Dermis blood vessel endothelial cell (primary cell): ENCODE data around the gene PRSS53. TPM values are rescaled to one million over a fixed set of nuclear protein-coding genes. Genes with fewer than 3 reads are reported as not detected.
"Not testable (repeated sequence)": the region's sequence is repeated elsewhere in the genome, so short reads cannot be mapped to it uniquely, and the experiment has no call there.

Experiments used
- DNase-seq: peaks from one replicate; pipeline ENCODE4 v3.0.0; 2010
- total RNA-seq: library from RNA; depleted of rRNA; stranded (reverse); fragments of >200 nt; gene quantifications from 2 replicates; pipeline ENCODE4 v1.2.3, GENCODE V29; 2014

Gene PRSS53
- total RNA-seq = 0.88 and 2.0 TPM in 2 replicates

DNA sequence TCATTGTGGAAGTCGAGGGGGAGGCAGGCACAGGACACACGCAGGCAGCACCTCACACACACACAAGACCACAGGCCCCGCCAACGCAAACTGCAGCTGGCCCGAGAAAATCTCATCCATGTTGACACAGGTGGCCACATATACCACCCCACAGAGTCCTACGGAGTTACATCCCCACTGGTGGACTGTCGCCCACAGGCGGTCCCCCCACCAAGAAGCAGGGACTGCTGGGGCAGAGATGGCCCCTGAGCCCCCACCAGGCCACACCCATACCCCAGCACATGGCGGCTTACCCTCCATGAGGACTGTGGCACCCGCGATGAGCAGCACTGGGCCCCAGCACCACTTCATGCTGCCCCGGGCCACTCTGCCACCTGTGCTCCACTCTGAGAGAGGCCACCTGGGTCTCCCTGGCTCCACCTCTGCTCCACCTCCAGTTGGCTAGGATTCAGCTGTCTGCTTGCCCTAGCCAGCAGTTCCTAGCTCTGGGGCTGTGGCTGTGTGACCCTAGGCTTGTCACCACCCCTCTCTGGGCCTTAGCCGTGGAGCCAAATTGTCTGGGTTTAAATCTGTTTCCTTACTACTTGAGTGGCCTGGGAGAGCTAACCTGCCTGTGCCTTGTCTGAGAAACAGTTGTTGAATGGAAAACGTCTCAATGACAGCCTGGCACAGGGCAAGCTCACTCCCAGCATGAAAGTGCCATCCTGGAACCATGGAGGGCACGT lies at the start of gene PRSS53:
PRSS53 (minus strand) TSS at position 485 of the 725 bp plus-strand sequence; CDS start at position 351, 134 bp downstream.
- DNase-seq = no peak

GRCh38 chr16:31136822-31137499 lies 48.2 kb upstream of the PRSS53 start:
- DNase-seq = not testable (repeated sequence)

DNA sequence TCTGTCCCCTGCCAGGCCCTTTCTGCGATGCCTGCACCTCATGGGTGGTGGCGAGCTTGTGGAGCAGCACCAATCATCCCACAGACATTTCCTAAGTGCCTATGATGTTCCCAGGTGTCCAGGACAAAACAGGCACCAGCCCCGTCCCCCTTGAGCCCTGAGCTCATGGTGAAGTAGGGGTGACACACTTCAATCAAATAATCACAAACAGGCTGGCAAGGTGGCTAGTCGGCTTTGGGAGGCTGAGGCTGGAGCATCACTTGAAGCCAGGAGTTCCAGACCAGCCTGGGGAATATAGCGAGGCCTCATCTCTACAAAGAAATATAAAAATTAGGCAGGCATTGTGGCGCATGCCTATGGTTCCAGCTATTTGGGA lies 47.5 kb upstream of the PRSS53 start:
- no peak for DNase-seq

- no peak for DNase-seq
Observed at GRCh38 chr16:31135535-31136286, 47.0 kb upstream of the PRSS53 start, which contains the start of gene PRSS8. PRSS8 (minus strand) TSS chr16:31135727; CDS start chr16:31135498, 229 bp downstream.

- DNase-seq = no peak
Observed at GRCh38 chr16:31134625-31135534, 46.1 kb upstream of the PRSS53 start.

GRCh38 chr16:31134091-31134571 lies 45.4 kb upstream of the PRSS53 start:
- no peak for DNase-seq

- no peak for DNase-seq
Observed at GRCh38 chr16:31133046-31133501, 44.3 kb upstream of the PRSS53 start.

DNA sequence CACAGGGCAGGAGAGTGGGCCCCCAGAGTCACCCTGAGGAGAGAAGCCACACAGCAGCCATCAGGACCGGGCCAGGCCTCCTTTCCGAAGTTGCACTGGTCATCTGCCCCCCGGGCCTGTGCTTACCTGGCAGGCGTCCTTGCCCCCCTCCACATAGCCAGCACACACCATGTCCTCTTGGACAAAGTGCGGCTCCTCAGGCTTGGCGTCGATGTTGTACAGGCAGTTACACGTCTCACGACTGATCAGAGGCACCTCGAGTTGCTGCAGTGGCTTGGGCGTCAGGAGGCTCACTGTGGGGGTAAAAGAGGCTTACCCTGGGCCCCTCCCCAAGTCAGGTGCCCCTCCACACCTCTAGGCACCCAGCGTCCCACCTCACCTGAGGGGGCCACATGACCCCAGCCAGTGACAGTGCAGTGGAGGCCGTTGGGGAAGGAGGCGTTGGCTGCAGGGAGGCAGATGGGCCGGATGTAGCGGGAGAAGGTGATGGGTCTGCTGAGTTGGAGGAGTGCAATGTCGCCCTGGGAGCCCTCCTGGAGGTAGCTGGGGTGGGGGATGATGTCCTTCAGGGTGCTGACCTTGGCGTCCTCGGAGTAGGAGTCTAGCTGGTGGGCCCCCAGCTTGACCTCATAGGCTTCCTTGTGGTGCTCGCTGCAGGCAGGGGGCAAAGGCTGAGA lies 43.7 kb upstream of the PRSS53 start:
- DNase-seq = no peak

GRCh38 chr16:31131841-31132271 lies 43.1 kb upstream of the PRSS53 start:
- DNase-seq = no peak

GRCh38 chr16:31131416-31131815 lies 42.7 kb upstream of the PRSS53 start:
- DNase-seq = no peak

- no peak for DNase-seq
Observed at GRCh38 chr16:31130899-31131298, 42.2 kb upstream of the PRSS53 start.

GRCh38 chr16:31130336-31130891 lies 41.7 kb upstream of the PRSS53 start:
- no peak for DNase-seq

DNA sequence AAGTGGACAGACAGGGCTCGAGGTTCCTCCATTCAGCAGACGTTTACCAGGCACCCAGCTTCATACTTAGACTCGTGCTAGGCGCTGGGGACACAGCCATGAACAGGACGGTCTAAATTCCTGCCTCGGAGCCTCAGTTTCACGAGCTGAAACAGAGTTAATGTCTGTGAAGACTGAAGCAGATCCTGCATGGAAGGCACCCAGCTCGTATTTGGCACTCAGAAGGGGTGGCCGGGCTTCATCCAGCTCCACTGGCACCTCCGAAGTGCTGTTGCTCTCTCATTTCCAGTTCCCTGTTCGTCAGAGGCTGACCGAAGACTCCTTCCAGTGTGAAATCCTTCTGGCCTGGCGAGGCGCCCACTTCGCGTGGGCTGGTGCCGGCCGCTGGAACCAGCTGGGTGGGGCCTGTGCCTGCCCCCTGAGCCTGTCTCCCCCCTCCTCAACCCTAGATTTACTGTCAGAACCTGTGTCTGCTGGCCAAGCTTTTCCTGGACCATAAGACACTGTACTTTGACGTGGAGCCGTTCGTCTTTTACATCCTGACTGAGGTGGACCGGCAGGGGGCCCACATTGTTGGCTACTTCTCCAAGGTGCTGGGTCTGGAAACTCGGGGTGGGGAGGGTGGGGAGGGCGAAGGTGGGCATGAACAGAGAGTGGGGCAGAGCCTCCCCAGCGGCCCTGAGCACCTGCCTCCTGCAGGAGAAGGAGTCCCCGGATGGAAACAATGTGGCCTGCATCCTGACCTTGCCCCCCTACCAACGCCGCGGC lies 41.0 kb upstream of the PRSS53 start:
- DNase-seq = no peak

DNA sequence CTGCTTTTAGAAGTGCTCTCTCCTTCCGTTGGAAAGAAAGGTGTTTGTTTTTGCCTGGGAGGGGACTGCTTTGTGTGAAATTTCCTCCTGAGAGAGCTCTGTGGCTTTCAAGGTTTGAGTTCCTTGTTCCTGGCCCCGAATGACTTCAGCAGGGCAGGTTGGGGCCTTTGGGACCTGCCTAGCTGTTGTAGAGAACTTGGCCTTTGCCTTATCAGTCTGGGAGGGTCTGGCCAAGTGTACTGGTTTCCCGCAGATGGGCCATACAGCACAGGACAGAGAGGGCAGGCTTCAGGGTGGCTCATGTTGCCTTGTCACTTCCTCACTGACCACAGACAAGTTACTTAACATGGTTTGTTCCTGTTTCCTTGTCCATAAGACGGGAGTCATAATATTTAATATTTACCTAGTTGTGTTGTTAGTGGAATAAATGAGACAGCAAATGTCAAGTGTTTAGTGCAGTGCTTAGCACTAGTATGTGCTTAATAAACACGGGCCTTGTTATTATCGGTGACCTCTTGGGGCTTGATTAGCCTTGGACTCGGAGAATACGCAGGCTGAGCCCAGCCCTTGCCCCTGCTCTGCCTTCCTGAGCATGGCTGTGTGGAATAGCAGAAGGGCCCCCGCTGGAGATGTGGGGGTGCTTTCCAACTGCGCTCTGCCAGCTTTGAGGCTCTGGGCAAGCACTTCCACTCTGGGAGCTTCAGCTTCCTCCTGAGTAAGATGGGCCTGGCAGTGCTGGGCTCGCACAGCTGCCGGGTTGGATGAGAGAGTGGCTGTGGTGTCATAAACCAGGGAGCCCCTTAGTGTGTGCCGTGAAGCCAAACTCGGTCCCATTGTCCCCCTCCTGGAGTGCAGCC lies 40.2 kb upstream of the PRSS53 start:
- no peak for DNase-seq

- DNase-seq = no peak
Observed at GRCh38 chr16:31127182-31127581, 38.4 kb upstream of the PRSS53 start.

DNA sequence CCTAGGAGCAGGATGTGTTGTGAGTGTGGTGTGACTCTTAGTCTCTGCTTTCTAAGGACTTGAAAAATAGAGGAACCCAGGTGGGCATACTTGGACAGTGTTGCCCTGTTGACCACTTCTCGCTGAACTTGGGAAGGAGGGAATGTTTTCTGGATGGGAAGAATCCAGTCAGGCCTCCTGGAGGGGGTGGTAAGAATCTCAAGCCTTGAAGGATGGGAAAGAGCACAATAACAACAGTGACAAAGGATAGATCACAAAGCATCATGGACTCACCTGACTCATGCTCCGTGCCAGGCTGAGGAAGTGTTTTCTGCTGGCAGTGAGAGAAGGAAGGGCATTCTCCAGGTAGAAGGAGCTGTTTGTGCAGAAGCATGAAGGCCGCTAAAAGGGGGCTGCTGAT lies 37.1 kb upstream of the PRSS53 start:
- no peak for DNase-seq

DNA sequence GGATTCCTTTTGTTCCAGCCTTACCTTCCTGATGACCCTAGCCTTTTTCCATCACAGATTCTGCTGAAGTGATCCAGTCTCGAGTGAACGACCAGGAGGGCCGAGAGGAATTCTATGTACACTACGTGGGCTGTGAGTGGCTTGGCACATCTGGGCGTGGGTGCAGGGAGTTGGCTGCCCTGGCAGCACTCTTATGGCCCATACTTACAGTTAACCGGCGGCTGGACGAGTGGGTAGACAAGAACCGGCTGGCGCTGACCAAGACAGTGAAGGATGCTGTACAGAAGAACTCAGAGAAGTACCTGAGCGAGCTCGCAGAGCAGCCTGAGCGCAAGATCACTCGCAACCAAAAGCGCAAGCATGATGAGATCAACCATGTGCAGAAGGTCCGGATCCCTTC lies 31.4 kb upstream of the PRSS53 start:
- no peak for DNase-seq

GRCh38 chr16:31118223-31119155 lies 29.7 kb upstream of the PRSS53 start:
- DNase-seq = no peak
